HG02943 (cell line): Measurements from ENCODE around the gene RNF14.

Experiments
- ATAC-seq: cut with Tn5 transposase; IDR thresholded peaks from one replicate; pipeline ENCODE4 v1.9.1; 2021; ENCODE audit warnings: mild to moderate bottlenecking, low read depth, moderate library complexity; ENCODE audit not compliant: unreplicated experiment

The RNF14 gene

DNA sequence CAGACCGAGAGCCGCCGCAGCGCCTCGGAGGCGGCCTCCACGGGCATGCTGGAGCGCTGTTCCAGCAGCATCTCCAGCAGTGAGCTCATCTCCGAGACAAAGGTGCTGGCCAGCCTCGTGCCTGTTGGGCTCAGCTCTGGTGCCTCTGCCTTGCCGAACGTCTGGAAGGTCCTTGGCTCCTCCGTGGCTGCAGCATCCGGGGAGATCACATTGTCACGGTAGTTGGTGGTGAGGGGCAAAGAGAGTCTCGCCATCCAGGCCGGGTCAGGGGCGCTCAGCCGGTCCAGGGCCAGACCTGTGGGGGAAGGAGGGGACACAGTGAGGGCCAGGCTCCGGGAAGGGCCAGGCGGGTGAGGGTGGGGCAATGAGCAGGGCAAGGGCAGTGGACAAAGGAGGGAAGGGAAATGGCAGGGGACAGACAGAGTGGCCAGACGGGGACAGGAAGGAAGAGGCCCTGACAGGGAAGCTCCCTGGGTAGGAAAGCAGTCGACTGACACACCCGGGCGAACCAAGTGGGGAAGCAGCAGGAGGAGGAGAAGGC lies 23.3 kb upstream of the RNF14 start:
- no peak for ATAC-seq

DNA sequence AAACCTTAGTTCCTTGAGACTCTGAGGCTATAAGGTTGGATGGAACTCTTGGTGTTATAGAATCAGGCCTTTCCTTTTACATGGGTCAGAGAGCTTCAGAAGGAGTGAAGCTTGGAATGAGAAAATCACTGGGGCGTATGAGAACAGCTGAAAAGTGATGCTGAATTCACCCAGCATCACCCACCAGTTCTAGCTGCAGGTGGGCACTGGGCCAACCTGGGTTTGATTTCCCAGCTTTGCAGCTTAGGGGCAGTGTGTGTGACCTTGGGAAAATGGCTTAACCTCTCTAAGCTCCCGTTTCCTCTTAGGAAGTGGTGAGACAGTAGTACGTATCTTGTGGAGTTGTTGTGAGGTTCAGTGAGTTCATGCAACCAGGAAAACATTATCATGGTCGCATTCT lies 21.6 kb upstream of the RNF14 start:
- no peak for ATAC-seq

DNA sequence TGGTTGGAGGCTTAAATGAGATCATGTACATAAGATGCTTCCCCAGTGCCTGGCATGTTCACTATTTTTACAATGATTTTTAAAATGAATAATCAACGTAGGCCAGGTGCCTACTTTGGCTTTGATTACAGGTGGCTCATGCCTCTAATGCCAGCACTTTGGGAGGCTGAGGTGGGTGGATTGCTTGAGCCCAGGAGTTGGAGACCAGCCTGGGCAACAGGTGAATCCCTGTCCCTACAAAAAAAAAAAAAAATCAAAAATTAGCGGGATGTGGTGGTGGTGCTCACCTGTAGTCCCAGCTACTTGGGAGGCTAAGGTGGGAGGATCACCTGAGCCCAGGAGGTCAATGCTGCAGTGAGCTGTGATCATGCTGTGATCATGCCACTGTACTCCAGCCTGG lies 20.1 kb upstream of the RNF14 start:
- no peak for ATAC-seq

DNA sequence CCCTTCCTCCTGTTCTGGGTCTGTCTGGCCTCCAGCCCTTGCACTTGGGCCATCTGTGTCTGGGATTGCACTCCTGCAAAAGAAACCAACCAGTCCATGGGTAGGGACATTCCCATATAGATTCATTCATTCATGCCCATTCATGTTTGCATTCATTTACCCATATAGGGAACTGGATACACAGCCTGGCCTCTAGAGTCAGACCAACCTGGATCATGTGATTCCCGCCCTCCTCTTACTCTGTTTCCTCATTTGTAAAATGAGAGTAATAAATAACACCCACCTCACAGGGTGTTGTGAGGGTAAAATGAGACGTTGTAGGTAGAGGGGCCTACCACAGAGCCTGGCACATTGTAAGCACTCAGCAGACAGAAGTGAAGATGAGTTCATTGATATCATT lies 19.4 kb upstream of the RNF14 start:
- ATAC-seq: no peak

DNA sequence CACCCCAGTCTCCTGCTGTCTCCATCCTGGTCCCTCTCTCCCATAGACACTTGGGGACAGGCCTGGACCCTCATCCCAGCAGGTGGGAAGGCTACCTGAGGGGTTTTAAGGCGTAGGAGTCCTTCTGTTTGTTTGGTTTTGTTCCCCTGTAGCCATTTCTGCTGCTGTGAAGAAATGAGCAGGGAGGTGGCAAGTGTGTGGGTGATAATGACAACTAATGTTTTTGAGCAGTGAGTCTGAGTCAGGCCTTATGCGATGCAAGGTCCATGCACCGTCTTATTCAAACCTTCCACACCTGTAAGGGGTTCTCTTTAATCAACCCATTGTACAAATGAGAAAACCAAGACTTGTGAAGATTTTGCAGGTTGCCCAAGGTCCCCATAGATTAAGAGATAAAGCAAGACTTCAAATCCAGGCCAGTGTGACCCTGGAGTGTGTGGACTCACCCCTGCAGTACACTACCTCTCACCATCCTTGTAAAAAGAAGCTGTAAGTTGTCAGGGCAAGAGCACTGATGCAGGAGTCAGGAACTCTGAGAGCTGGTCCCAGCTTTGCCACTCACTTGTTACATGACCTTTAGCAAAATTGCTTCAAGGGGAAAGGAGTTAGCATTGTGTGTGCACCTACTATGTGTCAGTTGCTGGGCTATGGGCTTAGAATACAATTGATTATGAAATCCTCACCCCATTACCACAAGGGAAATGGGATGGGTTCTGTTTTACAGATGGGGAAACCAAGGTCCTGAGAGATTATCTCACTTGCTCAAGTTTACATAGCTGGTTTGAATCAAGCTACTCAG lies 18.5 kb upstream of the RNF14 start:
- no peak for ATAC-seq

DNA sequence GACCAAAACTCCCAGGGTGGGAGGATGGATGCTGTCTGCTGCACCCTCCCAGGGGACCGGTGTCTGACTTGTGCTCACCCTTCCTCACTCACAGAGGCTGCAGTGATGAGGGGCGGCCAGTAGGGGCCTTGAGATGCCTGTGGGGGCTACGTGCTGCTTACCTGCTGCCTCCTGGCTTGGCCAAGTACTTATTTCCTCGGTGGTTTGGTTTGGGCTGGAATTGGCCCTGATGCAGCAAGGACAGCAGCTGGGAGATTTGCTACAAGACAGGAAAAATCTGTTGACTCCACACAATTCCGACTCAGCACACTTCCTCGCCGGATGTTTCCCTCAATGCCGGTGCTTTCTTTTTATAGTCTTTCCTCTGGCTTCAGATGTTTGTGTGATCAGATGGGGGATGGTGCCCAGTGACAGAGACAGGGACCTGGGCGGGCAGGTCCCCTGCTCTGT lies 17.5 kb upstream of the RNF14 start:
- no peak for ATAC-seq

DNA sequence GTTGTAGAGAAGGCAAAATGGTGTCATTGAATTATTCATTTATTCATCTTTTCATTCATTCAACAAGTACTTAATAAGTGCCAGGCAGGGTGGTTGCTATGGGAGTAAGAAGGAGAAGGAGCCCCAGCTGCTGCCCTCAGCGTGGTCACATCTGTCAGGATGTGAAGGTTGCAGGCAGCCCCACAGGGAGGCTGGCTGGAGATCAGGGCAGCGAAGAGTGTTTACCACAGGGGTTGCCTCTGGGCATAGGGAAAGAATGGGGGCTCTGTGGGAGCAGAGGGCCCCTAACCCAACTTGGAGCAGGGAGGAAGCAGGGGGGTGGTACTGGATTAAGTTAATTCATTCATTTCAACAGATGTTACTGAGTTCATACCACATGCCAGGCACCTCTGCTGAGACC lies 16.9 kb upstream of the RNF14 start:
- no peak for ATAC-seq

DNA sequence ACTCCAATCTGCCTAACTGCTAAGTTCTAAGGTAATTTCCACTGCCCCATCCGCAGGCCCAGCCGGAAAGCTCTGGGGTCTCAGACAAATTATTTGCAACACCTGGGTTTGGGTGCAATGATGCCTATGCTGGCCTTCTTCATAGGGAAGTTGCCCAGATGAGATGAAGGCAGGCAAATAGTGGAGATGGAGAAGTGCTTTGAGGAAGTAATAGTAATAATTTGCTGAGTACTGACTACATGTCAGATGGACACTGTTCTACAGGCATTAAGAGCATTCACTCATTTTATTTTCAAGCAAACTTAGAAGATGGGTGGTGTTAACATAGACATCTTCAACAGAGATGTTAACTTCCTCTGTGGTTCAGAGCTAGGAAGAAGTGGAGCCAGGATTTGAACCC lies 14.7 kb upstream of the RNF14 start:
- ATAC-seq: no peak

DNA sequence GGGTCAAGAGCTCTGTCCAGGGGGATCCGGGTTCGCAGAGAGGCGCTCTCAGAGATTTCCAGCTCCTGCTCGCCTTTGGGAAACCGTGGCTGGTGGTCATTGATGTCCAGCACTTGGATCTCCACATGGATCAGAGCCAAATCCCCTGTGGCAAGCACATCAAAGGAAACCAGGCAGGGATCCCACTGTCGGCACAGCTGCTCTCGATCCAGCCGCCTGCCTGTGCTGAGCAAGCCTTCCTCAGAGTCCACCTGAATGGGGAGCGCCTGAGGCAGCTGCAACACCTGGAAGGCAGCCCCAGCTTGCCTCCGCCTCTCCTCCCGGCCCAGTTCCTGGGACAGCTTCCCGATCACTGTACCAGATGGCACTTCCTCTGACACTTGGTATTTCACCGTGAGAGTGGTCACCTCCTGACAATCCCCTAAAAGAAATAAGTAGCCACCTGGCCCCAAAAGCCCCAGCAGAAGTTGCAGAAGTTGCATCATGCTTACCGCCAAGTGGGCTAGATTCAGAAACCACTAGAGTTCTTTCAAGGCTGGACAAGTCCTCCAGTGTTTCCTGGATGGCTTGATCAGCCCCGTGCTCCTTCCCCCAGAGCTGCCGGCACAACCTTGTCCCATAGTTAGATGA lies 11.4 kb upstream of the RNF14 start:
- no peak for ATAC-seq

DNA sequence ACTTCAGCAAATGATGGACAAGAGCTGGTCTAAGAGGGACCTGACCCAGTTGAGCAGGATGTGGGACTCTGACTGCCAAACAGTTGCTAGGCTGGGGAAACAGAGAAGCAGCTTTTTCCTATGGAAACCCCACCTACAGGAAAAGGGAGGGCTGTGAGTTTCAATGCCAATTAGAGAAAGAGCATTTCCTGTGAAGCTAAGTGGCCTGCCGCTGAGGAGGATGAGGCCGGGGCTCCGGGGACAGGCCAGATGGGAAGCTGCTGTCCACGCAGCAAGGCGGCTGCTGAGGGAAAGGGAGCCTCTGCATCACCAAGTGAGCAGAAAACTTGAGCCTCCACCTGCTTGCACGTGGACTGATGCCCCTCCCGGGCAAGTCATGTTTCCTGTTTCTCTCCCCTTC lies 10.8 kb upstream of the RNF14 start, which contains the start of gene PCDH12:
Gene PCDH12 (minus strand): TSS at position 90 of the 400 bp plus-strand sequence. CDS start 351 bp downstream, outside the sequence.
- ATAC-seq: no peak

DNA sequence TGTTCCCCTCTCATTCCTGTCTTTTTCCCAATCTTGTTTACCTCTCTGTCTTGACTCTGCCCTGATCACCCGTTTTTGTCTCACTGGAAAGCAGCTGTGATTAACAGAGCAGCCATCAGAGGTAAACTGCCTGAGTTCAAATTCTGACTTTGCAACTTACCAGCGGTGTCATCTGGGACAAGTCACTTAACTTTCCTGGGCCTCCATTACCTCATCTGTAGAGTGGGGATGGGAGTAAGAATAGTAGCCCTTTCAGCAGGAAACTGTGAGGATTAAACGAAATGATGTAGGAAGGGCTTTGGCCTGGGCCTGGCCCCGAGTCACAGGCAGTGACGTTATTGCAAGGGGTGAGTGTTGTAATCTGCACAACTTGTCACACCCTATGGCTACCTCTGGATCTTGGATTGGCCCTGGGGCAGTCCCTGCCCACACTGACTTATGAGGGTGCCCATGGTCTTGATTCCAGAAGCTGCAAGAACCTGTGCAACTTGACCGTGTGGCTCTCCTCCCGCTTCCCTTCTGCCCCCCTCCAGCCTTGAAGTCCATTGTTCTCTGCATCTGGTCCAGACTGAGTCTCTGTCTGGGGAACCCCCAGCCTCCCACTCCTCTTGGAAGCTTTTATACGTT lies 10.2 kb upstream of the RNF14 start:
- no peak for ATAC-seq

DNA sequence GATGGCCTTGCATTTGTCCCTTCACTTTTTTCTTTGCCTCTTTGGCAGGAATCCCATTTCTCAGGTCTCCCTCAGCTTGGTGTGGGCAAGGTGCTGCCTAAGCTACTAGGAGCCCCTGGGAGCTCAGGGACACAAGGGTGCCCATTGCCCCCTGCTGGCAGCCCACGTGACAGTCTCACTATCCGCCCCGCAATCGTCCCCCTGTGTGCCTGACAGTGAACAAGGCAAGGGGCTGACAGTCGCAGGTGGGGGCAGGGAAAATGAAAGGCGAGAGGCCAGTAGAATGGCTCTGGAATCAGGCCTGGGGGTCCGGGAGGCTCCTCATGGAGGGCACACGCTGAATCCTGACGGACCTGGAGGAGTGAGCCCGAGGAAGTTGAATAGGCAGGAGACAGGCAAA lies 8.9 kb upstream of the RNF14 start:
- no peak for ATAC-seq

DNA sequence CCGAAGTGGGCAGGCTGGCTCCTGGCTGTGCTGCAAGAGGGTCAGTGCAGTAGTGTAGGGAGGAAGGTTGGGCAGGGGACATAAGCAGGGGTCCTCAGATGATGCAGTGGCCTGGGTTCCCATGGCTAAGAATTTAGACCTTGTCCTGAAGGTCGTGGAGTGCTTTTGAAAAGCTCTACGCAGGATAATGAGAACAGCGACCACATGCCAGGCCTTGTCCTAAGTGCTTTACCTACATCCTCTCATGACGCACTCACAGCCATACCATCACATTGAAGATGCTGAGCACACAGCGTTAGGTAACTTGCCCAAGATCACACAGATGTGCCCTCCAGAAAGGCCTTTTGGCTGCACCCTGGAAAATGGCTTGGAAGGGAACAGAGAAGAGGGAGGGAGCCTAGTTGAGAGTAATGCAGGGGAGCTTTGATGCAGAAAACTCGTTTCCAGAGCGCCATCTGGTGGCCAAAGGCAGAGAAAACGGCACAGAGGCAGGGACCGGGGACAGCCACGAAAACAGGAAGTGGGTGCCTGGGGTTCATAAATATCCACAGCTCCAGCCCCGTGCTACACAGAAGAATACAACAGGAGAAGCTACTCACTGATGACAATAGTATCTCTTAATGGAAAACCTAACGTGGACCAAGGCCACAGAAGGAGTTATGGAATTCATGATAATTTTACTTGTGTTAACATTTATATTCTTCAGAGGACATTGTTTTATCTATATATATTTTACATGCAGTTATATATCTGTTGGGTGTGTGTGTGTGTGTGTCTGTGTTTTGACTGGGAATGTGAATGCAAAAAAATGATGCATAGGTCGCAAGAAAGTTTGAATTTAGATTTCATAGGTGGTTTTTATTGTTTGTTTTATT lies 8.2 kb upstream of the RNF14 start:
- ATAC-seq: peak; percentile 93

DNA sequence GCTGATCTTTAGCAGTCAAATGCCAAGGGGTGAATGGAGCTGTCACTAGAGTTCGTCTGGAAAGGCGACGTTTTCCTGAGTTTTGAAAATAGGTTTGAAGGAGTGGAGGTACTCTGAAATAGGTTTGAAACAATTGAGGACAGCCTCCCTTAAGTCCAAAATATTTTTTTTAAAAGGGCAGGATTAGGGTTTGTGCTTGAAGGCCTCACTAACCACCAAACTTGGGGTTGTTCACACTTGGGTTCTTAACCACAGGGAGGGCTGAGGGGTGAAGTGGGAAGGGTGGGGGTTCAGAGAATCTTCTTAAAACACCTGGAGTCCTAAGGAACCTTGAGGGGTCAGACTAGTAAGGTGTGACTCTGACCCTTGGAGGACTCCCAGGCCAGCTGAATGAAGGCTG lies 7.4 kb upstream of the RNF14 start:
- ATAC-seq: no peak

DNA sequence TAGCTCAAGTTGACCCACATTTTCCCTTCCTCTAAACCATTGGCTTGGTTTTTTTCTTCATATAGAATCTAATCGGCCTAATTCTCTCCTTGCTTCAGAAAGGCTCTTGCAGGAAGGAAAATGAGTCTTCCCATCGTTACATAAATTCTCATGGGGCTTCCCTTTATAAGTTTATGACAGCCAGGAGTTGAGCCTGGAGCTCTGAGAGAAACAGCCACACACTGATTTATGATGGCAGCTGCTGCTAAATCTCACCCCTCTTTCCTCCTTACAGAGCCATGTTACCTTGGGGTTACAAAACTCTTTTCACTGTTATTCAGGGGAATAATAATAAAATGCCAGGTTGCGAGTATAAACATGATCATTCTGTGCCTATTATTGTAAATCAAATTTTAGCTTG lies 5.2 kb upstream of the RNF14 start:
- no peak for ATAC-seq

DNA sequence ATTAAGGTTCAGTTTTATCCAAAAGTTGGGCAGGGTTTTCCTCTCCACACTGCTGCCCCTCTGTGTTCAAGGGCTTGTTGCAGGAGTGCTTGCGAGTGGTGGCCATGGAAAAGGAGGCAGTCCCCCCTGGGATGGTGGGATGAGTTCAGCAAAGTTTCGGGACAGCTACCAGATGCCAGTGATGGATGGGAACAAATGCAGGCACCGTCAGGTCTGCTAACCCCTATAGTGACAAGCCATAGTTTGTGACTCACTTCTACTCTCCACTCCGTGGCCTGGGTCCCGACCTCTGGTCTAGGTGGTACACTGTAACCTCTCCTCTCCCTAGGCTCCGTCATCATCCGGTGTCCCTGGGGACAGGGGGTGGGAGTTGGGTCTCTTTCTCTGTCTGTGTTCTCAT lies 3.8 kb upstream of the RNF14 start:
- ATAC-seq: no peak

DNA sequence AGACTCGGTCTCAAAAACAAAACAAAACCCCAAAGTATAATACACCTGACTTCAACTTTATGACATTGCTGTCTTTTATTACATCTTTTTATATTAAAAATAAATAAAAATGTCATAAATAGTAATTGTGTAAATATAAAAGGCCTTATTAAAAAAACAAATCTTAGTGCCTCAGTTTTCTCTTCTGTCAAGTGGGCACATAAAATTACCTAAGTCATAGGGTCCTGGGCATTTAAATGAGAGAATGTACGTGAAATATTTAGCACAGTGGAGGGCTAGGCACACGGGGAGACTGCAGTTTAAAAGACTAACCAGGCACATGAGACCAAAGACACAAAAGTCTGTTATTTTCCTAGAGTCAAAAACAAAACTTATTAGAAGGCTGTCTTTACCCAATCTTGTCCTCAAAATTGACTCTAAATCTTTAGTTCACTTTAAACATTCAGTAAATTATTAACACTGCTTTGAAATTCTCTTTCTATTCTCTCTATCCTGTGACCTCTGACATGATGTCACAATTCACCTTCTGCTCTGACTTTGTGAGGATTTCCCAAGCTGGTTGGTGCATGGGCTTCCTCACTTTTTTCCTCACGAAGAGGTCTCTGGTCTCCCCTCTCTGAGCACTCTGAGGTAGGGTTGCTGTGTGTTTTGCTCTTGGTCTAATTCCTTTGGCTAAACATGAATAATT lies 2.5 kb upstream of the RNF14 start:
- ATAC-seq: no peak

DNA sequence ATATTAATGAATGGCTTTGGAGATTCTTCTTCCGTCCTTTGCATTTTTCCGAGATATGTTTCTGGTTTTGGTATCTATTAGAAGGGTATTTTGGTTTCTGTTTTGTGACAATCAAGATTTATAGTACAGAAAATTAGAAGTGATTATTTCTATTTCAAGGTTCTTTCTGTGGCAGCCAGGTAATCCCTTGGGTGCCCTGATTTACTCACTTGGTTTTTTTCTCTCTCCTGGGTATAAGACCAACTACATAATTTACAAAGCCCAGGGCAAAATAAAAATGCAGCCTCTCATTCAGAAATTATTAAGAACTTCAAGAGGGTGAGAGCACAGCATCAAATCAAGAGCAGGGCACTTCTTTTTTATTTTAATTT lies 2.0 kb upstream of the RNF14 start:
- ATAC-seq: no peak

DNA sequence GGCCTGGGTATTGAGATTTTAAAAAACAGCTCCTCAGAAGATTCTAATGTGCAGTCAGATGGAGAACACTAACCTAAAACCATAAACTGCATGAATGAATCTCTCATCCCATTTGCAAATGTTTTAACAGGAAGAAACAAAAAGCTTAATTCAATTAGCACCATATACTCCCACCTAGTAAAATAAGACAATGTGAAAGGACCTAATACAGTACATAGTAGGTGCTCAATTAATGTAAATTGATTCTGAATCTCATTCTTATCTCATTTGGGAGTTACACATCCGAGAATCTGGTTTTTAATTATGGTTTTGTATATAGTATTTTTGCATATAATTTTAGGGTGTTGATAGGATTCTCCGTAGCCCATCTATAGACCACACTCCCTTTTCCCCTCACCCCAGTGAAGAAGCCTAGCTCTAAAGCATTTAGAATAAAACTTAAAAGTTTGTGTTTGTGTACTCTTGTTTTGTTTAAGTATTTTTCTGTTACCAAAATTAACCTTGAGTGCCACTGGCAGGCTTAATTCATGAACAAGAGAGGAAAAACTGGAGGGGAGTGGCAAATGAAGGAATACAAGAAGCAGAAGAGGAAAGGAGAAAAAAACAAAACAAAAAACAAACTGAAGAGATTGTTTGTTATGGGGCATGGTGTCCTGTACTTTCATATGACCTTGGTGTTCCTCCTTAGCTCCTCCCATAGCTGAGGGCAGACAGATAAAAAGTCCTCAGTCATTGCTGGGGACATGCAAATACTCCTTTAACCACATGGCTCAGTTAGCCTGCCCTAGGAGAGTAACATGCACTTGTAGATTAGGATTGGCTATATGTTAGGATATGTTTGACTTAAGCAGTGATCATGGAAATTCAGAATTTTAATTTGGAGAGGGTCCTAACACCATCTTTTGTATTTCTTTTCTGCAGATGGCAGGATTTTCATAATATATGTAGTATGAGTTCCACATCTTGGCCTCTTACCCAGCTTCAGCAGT lies 1.2 kb downstream of the RNF14 start:
- ATAC-seq: peak; percentile 49
